Skeletal muscle satellite cell (primary cell): ENCODE results near the gene BEX5.
"Not testable (repeated sequence)": the region's sequence is repeated elsewhere in the genome, so short reads cannot be mapped to it uniquely, and the experiment has no call there.

Experiments
- H3K27me3 ChIP-seq: 2 replicates; pipeline ENCODE4 v1.7.0; 2013; ENCODE audit warnings: low read length; ENCODE audit not compliant: control insufficient read depth, insufficient read depth
- H3K36me3 ChIP-seq: 2 replicates; pipeline ENCODE4 v1.7.0; 2013; ENCODE audit warnings: mild to moderate bottlenecking, control low read depth, low read length; ENCODE audit not compliant: insufficient read depth
- H3K4me1 ChIP-seq: 2 replicates; pipeline ENCODE4 v1.7.0; 2013; ENCODE audit warnings: low read length; ENCODE audit not compliant: control insufficient read depth, insufficient read depth
- H3K4me2 ChIP-seq: 2 replicates; pipeline ENCODE4 v1.7.0; 2013; ENCODE audit warnings: mild to moderate bottlenecking, low read length
- H3K4me3 ChIP-seq: 2 replicates; pipeline ENCODE4 v1.7.0; 2013; ENCODE audit warnings: low read length
- H3K9ac ChIP-seq: 2 replicates; pipeline ENCODE4 v1.7.0; 2013; ENCODE audit warnings: mild to moderate bottlenecking, low read depth, low read length, moderate library complexity
- H3K9me3 ChIP-seq: replicated peaks from 2 replicates; pipeline ENCODE4 v1.7.0; 2013; ENCODE audit warnings: mild to moderate bottlenecking, control low read depth, low read length

The BEX5 gene

DNA sequence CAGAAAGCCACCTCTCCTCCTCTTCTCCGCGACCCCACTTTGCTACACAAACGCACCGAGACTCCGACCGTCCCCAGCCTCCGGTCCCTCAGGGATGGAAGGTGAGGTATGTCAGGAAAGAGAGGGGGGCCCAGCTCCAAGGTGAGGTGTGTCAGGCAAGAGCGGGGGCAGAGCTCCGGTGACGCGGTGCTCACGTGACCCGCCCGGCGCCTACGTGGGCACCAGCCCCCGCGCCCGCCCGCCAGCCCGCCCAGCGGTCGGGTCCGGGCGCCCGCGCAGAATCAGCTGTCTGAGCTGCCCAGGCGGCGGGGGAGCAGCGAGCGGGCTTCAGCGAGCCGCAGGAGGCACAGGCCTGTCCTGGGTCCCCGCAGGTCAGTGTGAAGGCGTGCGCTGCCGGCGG, 30.3 kb downstream of the BEX5 start, which contains the start of gene TCEAL2:
Gene TCEAL2 (plus strand): TSS at position 244 of the 400 bp plus-strand sequence. CDS start 1,152 bp downstream, outside the sequence.
- peaks cover 41% of the 10 kb centered on the region for H3K27me3 ChIP-seq
- H3K4me2 ChIP-seq, H3K36me3 ChIP-seq, H3K9me3 ChIP-seq, H3K4me3 ChIP-seq, H3K9ac ChIP-seq, H3K4me1 ChIP-seq: not testable (repeated sequence)

DNA sequence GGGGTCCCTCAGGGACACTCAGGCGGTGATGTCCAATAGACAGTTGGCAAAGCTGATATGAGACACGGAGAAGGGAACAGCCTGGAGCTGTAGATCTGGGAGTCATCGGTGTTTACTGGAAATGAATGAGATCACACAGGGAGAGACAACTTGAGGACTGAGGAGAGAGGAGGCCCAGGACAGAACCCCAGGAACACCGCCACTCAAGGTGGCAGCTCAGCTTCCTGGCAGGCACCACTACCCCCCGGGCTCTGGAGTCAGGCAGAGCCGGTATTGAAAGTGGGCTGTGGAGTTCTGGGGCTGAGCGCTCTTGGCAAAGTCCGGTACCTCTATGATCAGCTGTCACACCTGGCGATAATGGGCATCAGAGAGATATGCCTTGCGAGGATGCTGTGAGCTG, 30.8 kb downstream of the BEX5 start:
- H3K4me1 ChIP-seq, H3K4me2 ChIP-seq, H3K36me3 ChIP-seq, H3K9ac ChIP-seq, H3K9me3 ChIP-seq, H3K4me3 ChIP-seq: not testable (repeated sequence)
- peaks cover 38% of the 10 kb centered on the region for H3K27me3 ChIP-seq

DNA sequence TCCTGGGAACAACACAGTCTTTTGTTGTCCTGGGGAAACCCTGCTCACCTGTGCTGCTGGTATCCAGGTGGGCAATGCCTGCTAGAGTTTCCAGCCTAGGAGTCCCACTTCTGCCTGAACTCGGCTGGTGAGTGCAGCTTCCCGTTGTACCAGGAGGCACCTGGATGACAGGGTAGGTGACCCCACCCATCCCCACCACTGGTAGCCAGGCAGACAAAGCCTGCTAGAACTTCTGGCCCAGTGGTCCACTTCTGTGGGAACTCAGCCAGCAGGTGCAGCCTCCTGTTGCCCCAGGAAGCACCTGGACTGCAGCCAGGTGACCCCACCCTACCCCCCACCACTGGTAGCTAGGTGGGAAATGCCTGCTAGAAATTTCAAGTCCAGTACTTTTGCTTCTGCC, 40.0 kb downstream of the BEX5 start:
- no peaks in the 10 kb centered on the region for H3K9me3 ChIP-seq

DNA sequence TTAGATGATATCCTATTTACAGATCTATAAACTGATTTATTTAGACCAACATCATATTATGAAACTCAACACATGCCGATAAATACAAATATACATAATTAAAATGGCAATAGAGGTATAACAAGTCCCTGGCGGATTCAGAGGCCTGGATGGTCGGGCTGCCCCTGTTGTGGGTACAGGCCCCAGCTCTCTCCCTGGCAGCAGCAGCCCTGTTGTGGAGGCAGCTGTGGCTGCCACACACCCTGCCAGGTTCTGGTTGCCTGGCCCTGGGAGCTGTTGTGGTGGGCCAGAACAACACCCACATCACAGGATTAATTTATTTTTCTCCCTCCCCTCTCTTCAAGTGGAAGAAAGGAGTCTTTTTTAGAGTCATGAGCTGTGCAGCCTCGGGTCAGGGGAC, 42.4 kb downstream of the BEX5 start:
- Histone ChIP-seq H3K27me3 (peaks cover 3% of the 10 kb centered on the region), H3K36me3 (no peaks in the 10 kb centered on the region), H3K9me3 (no peaks in the 10 kb centered on the region), H3K4me1 (no peaks in the 10 kb centered on the region), H3K4me2 (no peak overlapping the region), H3K4me3 (no peak overlapping the region), H3K9ac (no peak overlapping the region)

More for the DNA sequence above, 40.0 kb downstream of the BEX5 start:
- Histone ChIP-seq H3K4me2 (no peak overlapping the region), H3K4me1 (no peaks in the 10 kb centered on the region), H3K27me3 (peaks cover 6% of the 10 kb centered on the region), H3K9ac (no peak overlapping the region), H3K4me3 (no peak overlapping the region), H3K36me3 (no peaks in the 10 kb centered on the region)
